ENCODE measurements around the gene ZNF221.

ZNF221 gene

DNA sequence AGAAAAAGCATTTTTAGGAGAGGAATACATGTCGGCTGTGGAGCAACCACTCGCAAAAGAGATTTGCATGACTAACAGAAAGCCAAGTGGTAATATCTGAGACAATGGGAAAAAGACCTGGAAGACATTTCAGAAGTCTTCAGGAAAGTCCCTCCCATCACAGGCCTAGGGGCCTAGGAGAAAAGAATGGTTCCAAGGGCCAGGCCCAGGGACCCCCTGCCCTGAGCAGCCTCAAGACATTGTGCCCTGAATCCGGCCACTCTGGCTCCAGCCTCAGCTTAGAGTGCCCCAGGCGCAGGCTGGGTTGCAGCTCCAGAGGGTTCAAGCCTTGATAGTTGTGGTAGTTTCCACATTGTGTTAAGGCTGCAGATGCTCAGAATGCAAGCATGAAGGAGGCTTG, 9.4 kb downstream of the ZNF221 start:
- DNase-seq, result no peak

GRCh38 chr19:43966079-43966694, 15.2 kb downstream of the ZNF221 start:
- no peak for DNase-seq

GRCh38 chr19:43976732-43977131, 25.7 kb downstream of the ZNF221 start:
- no peak for DNase-seq

- DNase-seq, result no peak
Measured at GRCh38 chr19:43983544-43983911, 32.5 kb downstream of the ZNF221 start.

DNA sequence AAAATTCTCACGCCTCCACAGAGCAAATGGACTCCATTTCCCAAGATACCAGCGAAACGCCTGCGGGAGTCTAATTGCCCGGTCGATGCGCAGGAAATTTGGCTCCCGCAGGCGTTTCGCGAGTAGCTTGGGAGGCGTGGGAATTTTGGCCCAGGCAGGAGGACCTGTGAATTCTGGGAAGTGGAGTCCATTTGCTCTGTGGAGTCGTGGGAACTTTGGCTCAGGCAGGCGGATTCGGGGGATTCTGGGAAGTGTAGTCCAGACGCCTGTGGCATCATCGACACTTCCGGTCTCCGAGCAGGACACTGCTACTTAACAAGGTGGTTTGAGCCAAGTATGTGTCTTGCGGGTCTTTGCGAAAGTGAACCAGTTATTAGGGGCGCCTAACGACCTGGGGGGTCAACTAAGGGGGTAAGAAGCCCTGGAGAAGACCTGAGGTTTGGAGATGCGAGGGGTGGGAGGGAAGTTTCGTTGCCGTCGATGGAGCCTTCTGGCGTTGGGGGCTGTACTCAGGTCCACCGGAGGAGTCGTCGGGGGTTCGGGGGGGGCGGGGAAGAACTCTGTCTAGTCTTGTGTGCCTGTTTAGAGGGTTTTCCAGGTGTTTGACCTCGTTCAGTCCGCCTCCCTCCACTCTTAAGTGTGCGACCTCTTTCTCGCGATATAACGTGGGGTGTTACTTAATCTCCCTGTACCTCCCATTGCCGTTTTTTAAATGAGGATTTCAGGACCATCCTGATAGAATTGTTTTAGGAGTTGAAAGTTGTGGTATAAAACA, 33.1 kb downstream of the ZNF221 start, which contains the start of gene ZNF155:
TSS of gene ZNF155 (plus strand) at position 277 of the 775 bp plus-strand sequence. CDS start 4,356 bp downstream, outside the sequence.
- peak; percentile 93 for DNase-seq

DNA sequence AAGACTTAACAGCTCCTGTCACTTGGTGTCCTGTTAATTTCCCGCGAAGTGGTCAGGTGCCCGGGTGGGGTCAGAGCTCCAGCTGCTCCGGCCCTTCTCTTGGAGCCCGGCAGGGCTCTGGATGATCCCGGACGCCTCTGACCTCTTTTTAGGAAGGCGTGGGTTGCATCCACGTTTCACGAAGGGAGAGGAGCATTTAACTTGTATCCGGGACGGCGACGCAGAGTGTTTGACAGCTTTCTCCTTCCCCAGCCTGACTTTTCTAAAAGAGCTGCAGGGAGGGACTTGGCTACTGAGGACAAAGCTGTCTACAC, 33.6 kb downstream of the ZNF221 start:
- no peak for DNase-seq

GRCh38 chr19:43997631-43998290, 46.7 kb downstream of the ZNF221 start:
- no peak for DNase-seq

DNA sequence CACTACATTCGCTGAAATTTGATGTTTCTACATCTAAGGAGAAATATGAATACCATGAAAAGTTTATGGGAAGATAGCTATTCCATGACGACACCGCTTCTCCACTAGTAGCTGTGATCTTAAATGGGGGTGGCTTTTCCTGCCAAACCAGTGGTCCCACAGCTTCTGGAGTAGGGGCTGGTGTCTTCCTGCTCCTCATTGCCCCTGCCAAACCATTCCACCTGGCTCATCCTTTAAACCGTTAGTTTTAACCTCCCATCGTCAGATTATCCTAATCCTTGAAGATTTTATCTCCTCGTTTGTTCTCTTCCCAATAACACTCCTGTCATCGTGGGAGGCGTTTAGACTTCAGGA, 51.2 kb downstream of the ZNF221 start:
- DNase-seq, result no peak

- peak; percentile 92 for DNase-seq
Measured at GRCh38 chr19:44002566-44003460, 51.8 kb downstream of the ZNF221 start, which contains the start of gene ZNF230. TSS of gene ZNF230 (plus strand) at chr19:44002957. CDS start at chr19:44007079, 4,122 bp downstream.

DNA sequence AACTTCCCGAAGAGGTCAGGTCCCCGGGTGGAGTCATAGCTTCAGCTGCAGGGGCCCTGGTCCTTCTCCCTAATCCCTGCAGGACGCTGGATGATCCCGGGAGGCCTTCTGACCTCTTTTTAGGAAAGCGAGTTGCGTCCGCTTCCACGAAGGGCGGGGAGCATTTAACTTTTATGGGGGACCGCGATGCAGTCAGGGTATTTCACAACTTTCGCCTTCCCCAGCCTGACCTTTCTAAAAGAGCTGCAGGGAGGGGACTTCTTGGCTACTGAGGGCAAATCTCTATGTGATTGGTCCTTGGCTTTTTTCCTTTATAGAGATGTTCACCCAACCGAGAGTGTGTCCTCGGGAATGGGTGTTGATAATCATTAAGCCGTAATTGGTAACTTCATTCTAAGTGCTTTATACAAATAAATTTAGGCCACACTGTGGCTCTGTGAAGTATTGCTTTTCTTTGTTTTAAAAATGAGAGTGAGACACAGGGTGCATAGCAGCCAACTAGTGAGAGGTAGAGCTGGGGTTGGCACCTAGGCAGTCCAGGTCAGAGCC, 52.5 kb downstream of the ZNF221 start:
- no peak for DNase-seq

GRCh38 chr19:44005973-44006372, 54.9 kb downstream of the ZNF221 start:
- no peak for DNase-seq

GRCh38 chr19:44007473-44007872, 56.4 kb downstream of the ZNF221 start:
- DNase-seq, result no peak

- DNase-seq, result no peak
Measured at GRCh38 chr19:44010468-44010867, 59.4 kb downstream of the ZNF221 start.
